DND-41 (cell line): ENCODE measurements around the gene TCERG1L.

Experiments used
- EZH2 ChIP-seq: IDR thresholded peaks from 3 replicates; pipeline ENCODE4 v1.6.1; 2012; ENCODE audit warnings: borderline replicate concordance, low read depth, mild to moderate bottlenecking, moderate library complexity, low read length, inconsistent platforms; ENCODE audit not compliant: severe bottlenecking
- TF ChIP-seq, protein P1 (sequence below): IDR thresholded peaks from 2 replicates; pipeline ENCODE4 v1.5.1; 2012; ENCODE audit warnings: borderline replicate concordance, low read length, moderate library complexity, mild to moderate bottlenecking; ENCODE audit not compliant: poor library complexity, severe bottlenecking; ENCODE audit errors: extremely low read depth

DNA sequence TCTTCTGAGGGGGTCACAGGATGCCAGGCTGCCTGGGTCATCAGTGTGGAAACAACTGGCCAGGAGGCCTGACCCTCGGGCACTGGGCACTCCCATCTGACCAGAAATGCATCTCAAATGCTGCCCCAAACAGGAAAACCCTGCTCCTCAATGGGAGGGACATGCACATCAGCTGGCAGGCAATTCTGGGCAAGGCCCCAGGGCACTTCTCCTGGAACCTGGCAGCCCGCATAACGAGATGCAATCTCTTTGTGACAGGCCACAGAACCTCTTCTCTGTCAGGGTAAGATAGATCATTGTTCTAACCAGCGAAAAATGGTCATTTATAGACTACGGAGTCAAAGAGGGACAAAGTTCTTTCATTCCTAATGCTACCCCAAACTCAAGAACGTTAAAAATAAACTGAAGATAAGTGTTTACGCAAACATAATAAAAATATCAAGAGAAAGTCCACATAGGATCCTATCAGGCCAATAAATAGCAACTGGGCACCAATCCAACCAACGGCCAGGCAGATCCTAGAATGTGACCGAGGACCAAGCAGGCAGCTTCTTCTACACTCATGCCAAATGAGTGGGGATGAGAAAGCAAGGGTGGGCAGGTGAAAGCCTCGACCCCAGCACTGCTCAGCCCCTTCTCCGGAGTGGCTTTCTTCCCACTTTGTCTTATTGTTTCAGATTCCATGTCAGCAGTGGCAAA is 212.3 kb downstream of the TCERG1L start:
- TF ChIP-seq, protein P1, sequence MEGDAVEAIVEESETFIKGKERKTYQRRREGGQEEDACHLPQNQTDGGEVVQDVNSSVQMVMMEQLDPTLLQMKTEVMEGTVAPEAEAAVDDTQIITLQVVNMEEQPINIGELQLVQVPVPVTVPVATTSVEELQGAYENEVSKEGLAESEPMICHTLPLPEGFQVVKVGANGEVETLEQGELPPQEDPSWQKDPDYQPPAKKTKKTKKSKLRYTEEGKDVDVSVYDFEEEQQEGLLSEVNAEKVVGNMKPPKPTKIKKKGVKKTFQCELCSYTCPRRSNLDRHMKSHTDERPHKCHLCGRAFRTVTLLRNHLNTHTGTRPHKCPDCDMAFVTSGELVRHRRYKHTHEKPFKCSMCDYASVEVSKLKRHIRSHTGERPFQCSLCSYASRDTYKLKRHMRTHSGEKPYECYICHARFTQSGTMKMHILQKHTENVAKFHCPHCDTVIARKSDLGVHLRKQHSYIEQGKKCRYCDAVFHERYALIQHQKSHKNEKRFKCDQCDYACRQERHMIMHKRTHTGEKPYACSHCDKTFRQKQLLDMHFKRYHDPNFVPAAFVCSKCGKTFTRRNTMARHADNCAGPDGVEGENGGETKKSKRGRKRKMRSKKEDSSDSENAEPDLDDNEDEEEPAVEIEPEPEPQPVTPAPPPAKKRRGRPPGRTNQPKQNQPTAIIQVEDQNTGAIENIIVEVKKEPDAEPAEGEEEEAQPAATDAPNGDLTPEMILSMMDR, result no peak
- no peak for TF ChIP-seq EZH2
